Neuronal stem cell (in vitro differentiated cells): ENCODE data around the gene RPS15A.
"Not testable (repeated sequence)": the region's sequence is repeated elsewhere in the genome, so short reads cannot be mapped to it uniquely, and the experiment has no call there.

Experiments
- DNase-seq: peaks from one replicate; pipeline ENCODE4 v3.0.0-alpha.2; 2013; ENCODE audit warnings: low spot score
- H2AFZ ChIP-seq: one replicate; pipeline ENCODE4 v1.6.1; 2013; ENCODE audit warnings: mild to moderate bottlenecking, low read length, inconsistent platforms
- H2AK5ac ChIP-seq: 2 replicates; pipeline ENCODE4 v1.6.1; 2013; ENCODE audit warnings: low read depth, mild to moderate bottlenecking, inconsistent platforms, low read length, moderate library complexity, mixed read lengths
- H2BK120ac ChIP-seq: 2 replicates; pipeline ENCODE4 v1.6.1; 2013; ENCODE audit warnings: low read depth, mild to moderate bottlenecking, inconsistent platforms, low read length, moderate library complexity, mixed read lengths
- H2BK12ac ChIP-seq: one replicate; pipeline ENCODE4 v1.6.1; 2013; ENCODE audit warnings: low read length, inconsistent platforms
- H2BK15ac ChIP-seq: 2 replicates; pipeline ENCODE4 v1.6.1; 2013; ENCODE audit warnings: mild to moderate bottlenecking, low read length, inconsistent platforms, mixed read lengths
- H2BK5ac ChIP-seq: one replicate; pipeline ENCODE4 v1.6.1; 2013; ENCODE audit warnings: inconsistent platforms, mild to moderate bottlenecking, low read length, moderate library complexity
- H3K14ac ChIP-seq: one replicate; pipeline ENCODE4 v1.6.1; 2013; ENCODE audit warnings: low read length, inconsistent platforms
- H3K18ac ChIP-seq: 2 replicates; pipeline ENCODE4 v1.6.1; 2013; ENCODE audit warnings: low read length, inconsistent platforms
- H3K23ac ChIP-seq: 2 replicates; pipeline ENCODE4 v1.6.1; 2013; ENCODE audit warnings: low read depth, mild to moderate bottlenecking, mixed read lengths, low read length, inconsistent platforms; ENCODE audit not compliant: poor library complexity
- H3K27ac ChIP-seq: replicated peaks from 3 replicates; pipeline ENCODE4 v1.5.1; 2013; ENCODE audit warnings: low read length, inconsistent platforms
- H3K27me3 ChIP-seq, 3 experiments: 2 replicates each; pipeline ENCODE4 v1.6.1; 2013; ENCODE audit warnings: low read length in 3 of 3, mild to moderate bottlenecking in 2 of 3, inconsistent platforms in 1 of 3, low read depth in 1 of 3, mixed read lengths in 1 of 3, moderate library complexity in 1 of 3; ENCODE audit not compliant: control insufficient read depth in 3 of 3, insufficient read depth in 3 of 3
- H3K36me3 ChIP-seq, 2 donors: replicated peaks in 1 of 2; 2 replicates each; pipeline ENCODE4 v1.6.1; 2013; ENCODE audit warnings: low read length in 2 of 2; ENCODE audit not compliant: control insufficient read depth in 2 of 2, insufficient read depth in 2 of 2
- H3K4ac ChIP-seq: 2 replicates; pipeline ENCODE4 v1.6.1; 2013; ENCODE audit warnings: inconsistent platforms, mild to moderate bottlenecking, low read length, moderate library complexity
- H3K4me1 ChIP-seq, 2 donors: 1 replicate in 1 of 2; 2 replicates in 1 of 2; pipeline ENCODE4 v1.6.1; 2013; ENCODE audit warnings: low read length in 2 of 2, low read depth in 1 of 2; ENCODE audit not compliant: control insufficient read depth in 2 of 2, insufficient read depth in 1 of 2
- H3K4me2 ChIP-seq: one replicate; pipeline ENCODE4 v1.6.1; 2013; ENCODE audit warnings: mild to moderate bottlenecking, low read length, inconsistent platforms; ENCODE audit not compliant: insufficient read depth, poor library complexity, severe bottlenecking
- H3K4me3 ChIP-seq, 2 donors: 2 replicates each; pipeline ENCODE4 v1.5.1; 2013; ENCODE audit warnings: low read length in 2 of 2, mild to moderate bottlenecking in 2 of 2, inconsistent platforms in 1 of 2, moderate library complexity in 1 of 2
- H3K79me1 ChIP-seq: one replicate; pipeline ENCODE4 v1.6.1; 2013; ENCODE audit warnings: low read depth, mild to moderate bottlenecking, inconsistent platforms, low read length, moderate library complexity
- H3K9ac ChIP-seq: one replicate; pipeline ENCODE4 v1.6.1; 2013; ENCODE audit warnings: mild to moderate bottlenecking, low read depth, low read length, inconsistent platforms; ENCODE audit not compliant: poor library complexity
- H3K9me3 ChIP-seq, 2 donors: replicated peaks in 1 of 2; 2 replicates each; pipeline versions ENCODE3 to v1.6.1; 2013; ENCODE audit warnings: low read length in 2 of 2, mild to moderate bottlenecking in 2 of 2, inconsistent platforms in 1 of 2, low read depth in 1 of 2, mixed read lengths in 1 of 2, moderate library complexity in 1 of 2; ENCODE audit not compliant: control insufficient read depth in 2 of 2, insufficient read depth in 1 of 2
- H4K8ac ChIP-seq: one replicate; pipeline ENCODE4 v1.6.1; 2013; ENCODE audit warnings: low read depth, mild to moderate bottlenecking, inconsistent platforms, low read length, moderate library complexity
- H4K91ac ChIP-seq: one replicate; pipeline ENCODE4 v1.6.1; 2013; ENCODE audit warnings: low read length, low read depth, mild to moderate bottlenecking, inconsistent platforms; ENCODE audit not compliant: poor library complexity
- WGBS, 2 donors: extraction: QIAGEN DNeasy Blood & Tissue Kit; methylation state at CpG; one replicate each; pipeline ENCODE4 v1.1.7; 2013; ENCODE audit warnings: missing lambda C conversion rate in 2 of 2, mixed read lengths in 1 of 2; ENCODE audit not compliant: insufficient read length in 2 of 2, insufficient replicate concordance in 1 of 2; ENCODE audit errors: extremely low coverage in 2 of 2; 5-methylcytosine and 5-hydroxymethylcytosine counted together

Gene RPS15A

GRCh38 chr16:18782697-18783429 lies 7.3 kb downstream of the RPS15A start:
- no peak overlapping the region for H3K4ac ChIP-seq
- no peak overlapping the region for H3K23ac ChIP-seq
- H3K36me3 ChIP-seq, result peaks cover 42 to 62% of the 10 kb centered on the region in 2 donors
- H3K9me3 ChIP-seq, result no peaks in the 10 kb centered on the region
- no peak overlapping the region for H3K4me2 ChIP-seq
- no peak overlapping the region for H2BK120ac ChIP-seq
- no peak overlapping the region for H4K8ac ChIP-seq
- no peak overlapping the region for H2AFZ ChIP-seq
- no peaks in the 10 kb centered on the region for H3K27me3 ChIP-seq
- no peak overlapping the region for H3K9ac ChIP-seq
- H3K4me3 ChIP-seq, result no peak overlapping the region
- H4K91ac ChIP-seq, result no peak overlapping the region
- peaks cover 2% of the 10 kb centered on the region for H3K79me1 ChIP-seq
- no peak overlapping the region for H2BK12ac ChIP-seq
- DNase-seq, result no peak
- no peak overlapping the region for H3K27ac ChIP-seq
- no peak overlapping the region for H2BK15ac ChIP-seq
- no CpG with 5 or more reads among the region's 8 CpGs for WGBS, 2 donors
- H2BK5ac ChIP-seq, result no peak overlapping the region
- no peak overlapping the region for H2AK5ac ChIP-seq
- no peak overlapping the region for H3K18ac ChIP-seq
- H3K14ac ChIP-seq, result no peak overlapping the region
- peaks cover 4 to 5% of the 10 kb centered on the region in 2 donors for H3K4me1 ChIP-seq

GRCh38 chr16:18781232-18781631 lies 8.9 kb downstream of the RPS15A start:
- H3K23ac ChIP-seq, H2BK15ac ChIP-seq, H2AK5ac ChIP-seq, H3K27me3 ChIP-seq, DNase-seq, H2AFZ ChIP-seq, H3K4ac ChIP-seq, H2BK120ac ChIP-seq, H3K79me1 ChIP-seq, H3K4me3 ChIP-seq, H3K14ac ChIP-seq, H2BK12ac ChIP-seq, H3K4me2 ChIP-seq, H3K18ac ChIP-seq, H4K91ac ChIP-seq, H4K8ac ChIP-seq, H3K4me1 ChIP-seq, H3K9ac ChIP-seq, H3K9me3 ChIP-seq, H3K27ac ChIP-seq, H2BK5ac ChIP-seq: not testable (repeated sequence)
- peaks cover 29 to 46% of the 10 kb centered on the region in 2 donors for H3K36me3 ChIP-seq
- WGBS, 2 donors, result no CpG with 5 or more reads among the region's 6 CpGs

- not testable (repeated sequence) for H3K9me3 ChIP-seq, H2BK12ac ChIP-seq, H2BK120ac ChIP-seq, H3K18ac ChIP-seq, H3K9ac ChIP-seq, H3K14ac ChIP-seq, H2BK15ac ChIP-seq, H3K4ac ChIP-seq, H3K27me3 ChIP-seq, DNase-seq, H3K27ac ChIP-seq, H4K8ac ChIP-seq, H3K4me3 ChIP-seq, H3K23ac ChIP-seq, H3K4me2 ChIP-seq, H2BK5ac ChIP-seq, H2AFZ ChIP-seq, H3K4me1 ChIP-seq, H4K91ac ChIP-seq, H3K79me1 ChIP-seq, H2AK5ac ChIP-seq
- no CpG with 5 or more reads among the region's 8 CpGs for WGBS, 2 donors
- peaks cover 22 to 39% of the 10 kb centered on the region in 2 donors for H3K36me3 ChIP-seq
Measured at GRCh38 chr16:18780460-18781026, 9.6 kb downstream of the RPS15A start.

GRCh38 chr16:18777664-18778063 lies 12.5 kb downstream of the RPS15A start:
- H2AK5ac ChIP-seq, H4K8ac ChIP-seq: not testable (repeated sequence)
- no CpG with 5 or more reads among the region's 1 CpG for WGBS, 2 donors

More at GRCh38 chr16:18777664-18778063, 12.5 kb downstream of the RPS15A start:
- not testable (repeated sequence) for H3K9me3 ChIP-seq, H2BK5ac ChIP-seq, H3K4me1 ChIP-seq, H3K27ac ChIP-seq, H2BK120ac ChIP-seq, H4K91ac ChIP-seq, H2BK12ac ChIP-seq, H3K18ac ChIP-seq, H3K9ac ChIP-seq, H3K4ac ChIP-seq, H3K27me3 ChIP-seq, H3K79me1 ChIP-seq, H2AFZ ChIP-seq, H2BK15ac ChIP-seq, H3K4me2 ChIP-seq, H3K4me3 ChIP-seq, DNase-seq, H3K14ac ChIP-seq, H3K23ac ChIP-seq
- peaks cover under 1 to 10% of the 10 kb centered on the region in 2 donors for H3K36me3 ChIP-seq
